T-helper 2 cell (primary cell): ENCODE measurements around the gene CD83.

Experiments
- DNase-seq, 5 experiments: peaks; one replicate each; pipeline versions ENCODE4 v3.0.0 to v3.0.0-alpha.2; 2012 to 2022

The CD83 gene

GRCh38 chr6:14092316-14092715 lies 25.3 kb upstream of the CD83 start:
- no peak for DNase-seq

GRCh38 chr6:14092838-14093789 lies 24.5 kb upstream of the CD83 start:
- DNase-seq: no peak

- no peak for DNase-seq
Observed at GRCh38 chr6:14094721-14095120, 22.9 kb upstream of the CD83 start.

DNA sequence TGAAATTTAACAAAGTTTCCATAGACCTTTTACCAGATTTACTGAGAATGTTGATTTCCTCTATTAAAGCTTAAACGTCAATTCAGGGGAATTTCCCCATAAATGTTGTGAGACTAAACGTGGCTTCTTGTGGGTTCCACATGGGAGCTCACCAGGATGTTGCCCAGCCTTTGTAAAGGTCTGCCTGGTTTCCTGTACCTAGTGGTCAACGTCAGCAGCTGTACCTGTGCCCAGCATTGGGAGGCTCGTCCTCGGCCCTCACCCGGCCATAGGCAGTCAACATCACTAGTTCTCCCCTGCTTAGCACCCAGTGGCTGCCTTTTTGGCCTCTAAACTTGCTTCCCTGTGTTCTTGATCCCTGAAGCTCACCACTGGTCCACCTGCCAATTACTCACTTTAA lies 22.1 kb upstream of the CD83 start:
- no peak for DNase-seq

DNA sequence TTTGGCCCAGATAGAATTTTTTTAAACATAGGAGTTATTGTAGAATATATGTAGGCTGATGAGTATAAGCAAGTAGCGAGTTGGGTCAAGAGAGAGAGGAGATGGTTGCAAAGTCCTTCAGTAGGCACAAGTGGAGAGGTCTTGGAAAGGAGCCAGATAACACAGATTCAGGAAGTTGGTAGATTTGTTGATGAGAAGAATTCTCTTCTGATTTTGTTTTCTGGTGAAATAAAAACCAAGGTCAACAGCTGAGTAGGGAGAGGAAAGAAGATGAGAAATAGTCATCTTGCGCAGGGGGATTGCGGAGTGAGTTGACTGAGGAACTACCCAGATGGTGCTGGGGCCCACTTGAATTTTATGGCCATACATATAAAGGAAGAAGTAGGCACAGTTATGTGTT lies 17.4 kb upstream of the CD83 start:
- DNase-seq: no peak

DNA sequence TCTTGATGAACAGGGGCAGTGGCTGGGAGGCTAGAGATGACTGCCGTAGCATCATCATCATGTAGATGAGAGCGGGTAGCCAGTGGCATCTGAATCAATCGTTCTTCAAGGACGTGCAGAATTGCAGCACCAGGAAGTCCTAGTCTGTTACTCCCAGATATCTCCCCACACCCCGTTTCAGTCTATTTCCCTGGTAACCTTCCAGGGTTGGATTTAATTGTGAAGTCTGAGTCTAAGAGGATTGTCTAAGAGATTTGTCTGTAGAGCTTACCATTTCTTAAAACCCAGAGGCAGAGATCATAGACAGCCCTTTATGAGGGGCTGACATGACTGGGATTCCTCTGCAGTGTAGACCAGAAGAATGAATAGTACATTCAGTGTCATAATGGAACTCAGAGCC lies 16.6 kb upstream of the CD83 start:
- DNase-seq: no peak

- no peak for DNase-seq
Observed at GRCh38 chr6:14102383-14102782, 15.2 kb upstream of the CD83 start.

DNA sequence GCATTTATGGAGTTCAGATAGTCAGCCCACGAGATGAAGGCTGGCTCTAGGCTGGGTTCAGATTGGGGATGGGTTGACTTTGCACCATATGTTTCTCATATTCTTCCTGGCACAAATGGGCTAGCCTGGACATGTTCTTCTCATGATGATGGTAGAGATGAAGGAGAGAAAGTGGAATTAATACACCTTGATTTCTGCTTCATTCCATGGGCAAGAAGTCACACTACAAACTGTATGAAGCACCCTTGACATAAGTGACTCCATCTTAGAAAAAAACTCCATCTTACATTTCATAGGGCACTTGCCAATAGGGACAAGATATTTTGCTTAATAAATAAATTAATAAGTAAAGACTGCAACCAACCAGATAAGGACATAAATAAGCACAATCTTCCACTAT lies 12.0 kb upstream of the CD83 start:
- DNase-seq: no peak

GRCh38 chr6:14107000-14107399 lies 10.6 kb upstream of the CD83 start:
- no peak for DNase-seq

GRCh38 chr6:14107711-14108494 lies 9.7 kb upstream of the CD83 start:
- no peak for DNase-seq

DNA sequence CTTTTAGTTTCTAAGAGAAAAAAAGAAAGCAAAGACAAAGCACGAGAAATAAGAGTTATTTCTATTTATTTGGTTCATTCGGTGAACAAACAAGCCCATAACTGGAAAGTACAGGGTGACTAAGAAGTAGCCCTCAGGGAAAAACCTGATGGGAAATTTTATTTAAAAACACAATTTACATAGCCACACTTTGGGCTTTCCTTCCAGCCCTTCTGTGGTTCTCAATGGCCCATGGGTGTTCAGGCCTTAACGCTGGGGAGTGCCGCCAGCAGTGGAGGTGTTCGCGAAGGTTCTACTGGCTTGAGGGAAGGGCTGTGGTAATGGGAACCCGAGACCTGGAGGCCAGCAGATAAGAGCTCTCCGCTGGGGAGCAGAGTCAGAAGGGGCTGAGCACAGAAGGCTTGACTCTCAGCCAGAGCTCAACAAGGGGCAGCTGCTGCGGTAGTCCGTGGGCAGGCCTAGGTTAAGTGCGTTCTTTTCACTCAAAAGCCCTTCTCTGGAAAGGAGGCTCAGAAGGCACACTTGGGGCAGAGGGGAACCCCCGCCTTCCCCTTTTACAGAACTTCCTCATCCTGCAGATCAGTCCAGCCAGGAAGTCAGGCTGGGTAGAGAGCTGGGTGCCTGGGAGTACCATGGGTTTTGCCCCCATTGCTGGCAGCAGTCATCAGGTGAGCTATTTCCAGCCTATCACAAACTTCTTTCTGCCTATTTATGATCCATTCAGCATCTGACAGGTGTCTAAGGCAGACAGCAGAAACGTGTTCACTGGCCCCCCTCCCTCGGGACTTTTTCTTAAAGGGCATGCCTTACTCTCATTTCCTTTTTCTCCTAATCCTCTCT lies 8.8 kb upstream of the CD83 start:
- DNase-seq: peak in 2 of 5 experiments; percentile 7 to 28

GRCh38 chr6:14109411-14109826 lies 8.2 kb upstream of the CD83 start:
- no peak for DNase-seq

DNA sequence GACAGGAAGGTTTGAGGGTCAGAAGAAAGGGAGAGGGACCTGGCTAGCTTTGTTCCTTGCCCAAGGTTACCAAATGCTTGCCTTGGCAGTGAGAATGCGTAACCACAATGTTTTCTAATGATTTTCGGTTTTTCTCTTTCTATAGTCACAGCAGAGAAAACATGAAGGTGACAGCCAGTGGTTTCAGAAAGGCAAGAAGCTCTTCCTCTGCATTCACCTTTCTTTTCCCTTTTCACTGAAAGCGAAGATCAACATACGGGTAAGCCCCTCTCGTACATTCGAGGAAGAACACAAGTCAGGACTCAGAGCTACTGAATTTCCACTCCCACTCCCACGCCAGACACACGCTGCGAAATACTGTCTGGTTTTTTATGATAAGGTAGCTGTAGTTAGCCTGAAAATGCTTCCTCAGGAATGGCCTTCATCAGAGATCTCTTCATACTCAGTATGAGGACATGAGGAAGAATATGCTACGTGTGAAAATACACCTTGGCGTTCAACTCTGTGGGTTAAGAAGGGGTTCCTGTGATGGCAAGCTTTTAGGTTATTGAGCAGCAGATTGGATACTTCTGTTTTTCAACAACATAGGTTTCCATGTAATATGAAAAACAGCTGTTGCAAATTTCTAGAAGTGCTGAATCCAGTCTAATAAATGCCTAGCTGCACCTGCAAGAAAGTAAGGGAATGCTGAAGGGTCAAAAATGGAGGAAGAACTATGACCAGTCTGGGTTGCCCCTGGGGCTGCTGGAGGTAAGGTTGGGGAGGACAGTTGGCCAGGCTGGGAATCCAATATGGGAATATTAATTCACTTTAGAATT lies 7.4 kb upstream of the CD83 start:
- DNase-seq: peak in 2 of 5 experiments; percentile 27 to 48

DNA sequence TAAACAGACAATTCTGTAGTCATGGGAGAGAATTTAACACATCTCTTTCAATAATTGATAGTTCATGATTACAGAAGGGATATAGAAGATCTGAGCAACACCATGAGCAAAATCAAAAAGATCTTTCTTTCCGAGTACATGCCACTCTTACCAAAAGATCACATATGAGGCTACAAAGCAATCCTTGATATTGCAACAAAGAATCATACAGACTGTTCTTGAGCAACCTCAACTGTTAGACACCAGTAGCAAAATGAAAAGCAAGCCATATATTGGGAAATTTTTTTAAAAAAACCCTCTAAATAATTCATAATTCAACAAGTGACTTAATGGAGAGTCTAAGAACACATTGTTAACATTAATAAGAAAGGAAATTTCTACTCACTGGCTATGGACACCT lies 3.6 kb upstream of the CD83 start:
- DNase-seq: no peak

GRCh38 chr6:14118091-14118439 lies 493 bp downstream of the CD83 start:
- peak in 1 of 5 experiments; percentile 53 for DNase-seq

DNA sequence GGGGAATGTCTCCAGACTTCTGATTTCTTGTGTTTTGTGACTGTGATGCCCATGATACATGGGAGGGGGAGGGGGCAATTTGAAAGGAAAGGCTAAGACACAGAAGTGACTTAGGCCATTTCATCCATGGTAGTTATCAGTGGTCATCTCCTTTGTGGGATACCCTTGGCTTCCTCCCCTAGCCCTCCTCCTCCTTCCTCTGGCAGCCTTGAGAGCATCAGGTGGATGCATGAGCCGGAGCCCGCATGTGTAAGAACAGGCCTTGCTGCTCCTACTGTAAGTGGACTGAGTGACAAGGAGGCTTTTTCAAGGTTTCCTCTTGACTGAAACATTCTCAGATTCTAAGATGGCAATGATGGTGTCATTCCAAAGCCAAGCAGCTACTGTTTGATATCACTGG lies 874 bp downstream of the CD83 start:
- peak in 1 of 5 experiments; percentile 38 for DNase-seq

- no peak for DNase-seq
Observed at GRCh38 chr6:14119784-14120183, 2.2 kb downstream of the CD83 start.

DNA sequence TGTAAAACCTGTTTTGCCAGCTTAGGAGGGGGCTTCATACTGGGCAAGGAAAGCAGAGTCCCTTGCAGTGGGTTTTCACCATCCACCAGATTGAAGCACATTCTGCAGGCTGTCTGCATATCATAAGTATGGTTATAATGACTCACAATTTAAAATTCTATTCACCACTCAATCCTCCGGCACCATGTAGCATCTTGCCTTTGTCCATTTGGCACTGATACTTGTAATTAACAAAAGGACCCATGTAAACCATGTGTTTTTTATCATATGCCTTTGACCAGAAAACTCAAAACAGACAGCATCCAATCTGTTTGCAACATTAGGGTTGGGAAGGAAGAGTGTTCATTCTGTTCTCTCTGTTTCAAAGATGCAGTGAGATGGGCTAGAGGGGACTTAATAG lies 3.0 kb downstream of the CD83 start:
- no peak for DNase-seq

GRCh38 chr6:14121936-14122344 lies 4.4 kb downstream of the CD83 start:
- peak in 2 of 5 experiments; percentile 18 to 64 for DNase-seq

- DNase-seq: no peak
Observed at GRCh38 chr6:14123386-14124111, 6.0 kb downstream of the CD83 start.

- DNase-seq: no peak
Observed at GRCh38 chr6:14125346-14125745, 7.8 kb downstream of the CD83 start.
